DOHH2 (cell line): ENCODE data around the gene EDAR.

Experiments used
- EZH2phosphoT487 ChIP-seq: fragments of 200-600 bp; sonication (generic); IDR thresholded peaks from 2 replicates; pipeline ENCODE4 v1.6.1; 2017; ENCODE audit warnings: borderline replicate concordance, mild to moderate bottlenecking, antibody characterized with exemption, low read length, moderate library complexity, mixed read lengths
- TF ChIP-seq, protein P1 (sequence below): fragments of 200-600 bp; sonication (generic); IDR thresholded peaks from one replicate; pipeline ENCODE4 v1.5.1; 2014; ENCODE audit warnings: antibody characterized with exemption, mild to moderate bottlenecking, low read depth, low read length; ENCODE audit not compliant: poor library complexity, severe bottlenecking

DNA sequence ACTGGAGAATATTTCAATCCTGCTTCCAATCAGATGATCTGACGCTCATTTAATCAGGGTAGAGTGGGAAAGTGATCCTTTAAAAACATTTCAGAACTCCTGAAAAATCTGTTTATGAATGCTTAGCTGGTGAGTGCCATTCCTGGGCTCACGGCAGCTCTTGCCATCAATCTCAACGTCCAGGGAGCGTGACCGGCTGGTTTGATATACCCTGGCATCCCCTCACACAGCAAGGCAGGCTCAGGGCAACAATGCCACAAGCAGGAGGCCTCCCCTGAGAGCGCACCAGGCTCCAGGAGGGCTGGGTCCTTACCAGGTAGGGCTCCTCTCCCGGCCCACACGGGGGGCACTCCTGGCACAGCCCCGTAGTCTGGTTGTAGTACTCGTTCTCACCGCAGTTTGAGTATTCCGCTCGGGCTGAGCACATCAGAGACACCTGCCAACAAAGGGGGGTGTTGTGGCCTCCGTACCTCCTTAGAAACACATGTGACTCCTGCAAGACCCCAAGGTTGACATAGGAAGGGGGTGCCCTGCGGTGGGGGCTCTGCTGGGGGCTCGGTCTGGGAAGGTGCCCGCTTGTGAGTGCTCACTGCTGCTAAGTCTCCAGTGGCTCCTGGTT, 59.1 kb downstream of the EDAR start:
- TF ChIP-seq, protein P1, sequence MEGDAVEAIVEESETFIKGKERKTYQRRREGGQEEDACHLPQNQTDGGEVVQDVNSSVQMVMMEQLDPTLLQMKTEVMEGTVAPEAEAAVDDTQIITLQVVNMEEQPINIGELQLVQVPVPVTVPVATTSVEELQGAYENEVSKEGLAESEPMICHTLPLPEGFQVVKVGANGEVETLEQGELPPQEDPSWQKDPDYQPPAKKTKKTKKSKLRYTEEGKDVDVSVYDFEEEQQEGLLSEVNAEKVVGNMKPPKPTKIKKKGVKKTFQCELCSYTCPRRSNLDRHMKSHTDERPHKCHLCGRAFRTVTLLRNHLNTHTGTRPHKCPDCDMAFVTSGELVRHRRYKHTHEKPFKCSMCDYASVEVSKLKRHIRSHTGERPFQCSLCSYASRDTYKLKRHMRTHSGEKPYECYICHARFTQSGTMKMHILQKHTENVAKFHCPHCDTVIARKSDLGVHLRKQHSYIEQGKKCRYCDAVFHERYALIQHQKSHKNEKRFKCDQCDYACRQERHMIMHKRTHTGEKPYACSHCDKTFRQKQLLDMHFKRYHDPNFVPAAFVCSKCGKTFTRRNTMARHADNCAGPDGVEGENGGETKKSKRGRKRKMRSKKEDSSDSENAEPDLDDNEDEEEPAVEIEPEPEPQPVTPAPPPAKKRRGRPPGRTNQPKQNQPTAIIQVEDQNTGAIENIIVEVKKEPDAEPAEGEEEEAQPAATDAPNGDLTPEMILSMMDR: no peak
- TF ChIP-seq EZH2phosphoT487: no peak
